ENCODE measurements around the gene DPP10.

DNA sequence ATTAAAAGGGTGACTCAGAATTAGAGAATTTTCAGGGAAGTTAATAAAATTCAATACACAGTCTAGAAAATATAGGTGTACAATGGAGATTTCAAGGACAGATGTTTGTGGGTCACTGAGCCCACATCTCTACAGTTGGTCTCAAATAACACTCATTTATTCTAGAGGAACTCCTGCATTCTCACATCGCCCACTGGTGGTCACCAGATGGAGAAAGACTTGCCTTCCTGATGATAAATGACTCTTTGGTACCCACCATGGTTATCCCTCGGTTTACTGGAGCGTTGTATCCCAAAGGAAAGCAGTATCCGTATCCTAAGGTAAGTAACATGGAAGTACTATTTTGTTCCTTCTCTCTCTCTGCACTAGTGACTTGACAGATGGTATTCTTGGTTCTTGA, 1297.1 kb downstream of the DPP10 start:
- no peak for TF ChIP-seq EZH2phosphoT487 (IDR thresholded peaks at IDR 0.05; ENCODE audit: borderline replicate concordance)
- TF ChIP-seq CTCF (conservative IDR thresholded peaks at IDR 0.05; ENCODE audit: low read length), result no peak
